ENCODE data around the gene ACLY. TPM values are rescaled to one million over a fixed set of nuclear protein-coding genes. Genes with fewer than 3 reads are reported as not detected.
A peak's percentile ranks its signal among the peaks of the same experiment; 100 is the strongest.
"Not testable (repeated sequence)": the region's sequence is repeated elsewhere in the genome, so short reads cannot be mapped to it uniquely, and the experiment has no call there.

Gene ACLY
- polyA plus RNA-seq, 1 donor: 52.7 TPM

DNA sequence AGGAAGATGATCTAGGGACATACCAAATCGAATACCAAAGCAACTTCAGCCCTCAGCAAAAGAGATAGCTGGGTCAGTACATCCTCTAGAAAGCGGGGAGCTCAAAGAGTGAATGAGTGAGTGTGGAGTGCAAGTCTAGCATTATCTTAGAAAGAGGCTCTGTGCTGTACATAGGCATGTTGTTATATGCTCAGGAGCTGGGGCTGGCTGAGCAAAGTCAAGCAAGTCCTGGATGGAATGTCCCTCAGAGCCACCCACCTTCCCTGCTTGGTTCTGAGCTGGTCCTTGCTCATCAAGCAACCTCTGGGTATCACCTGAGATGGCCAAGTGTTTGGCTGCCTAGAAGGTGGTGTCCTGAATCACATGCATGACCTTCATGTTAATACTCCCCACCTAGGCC is 48.7 kb downstream of the ACLY start:
- no peak for DNase-seq

DNA sequence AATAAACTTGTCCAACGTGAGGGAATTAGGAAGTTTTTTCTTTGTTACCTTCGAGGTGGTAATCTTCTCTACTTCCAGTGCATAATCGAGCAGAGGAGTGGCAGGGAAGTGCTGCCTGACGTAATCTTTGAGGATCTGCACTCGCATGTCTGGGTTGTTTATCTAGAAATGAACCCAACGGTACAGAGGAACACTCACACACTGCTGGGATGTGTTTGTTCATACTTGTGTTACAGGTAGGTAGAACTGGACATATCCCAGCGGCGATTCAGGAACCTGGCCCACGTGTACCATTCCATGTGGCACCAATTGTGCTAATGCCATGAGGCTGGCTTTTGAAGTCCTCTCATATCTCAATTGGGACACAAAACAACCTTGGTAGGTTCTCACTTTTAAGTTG is 49.3 kb downstream of the ACLY start:
- DNase-seq: no peak

DNA sequence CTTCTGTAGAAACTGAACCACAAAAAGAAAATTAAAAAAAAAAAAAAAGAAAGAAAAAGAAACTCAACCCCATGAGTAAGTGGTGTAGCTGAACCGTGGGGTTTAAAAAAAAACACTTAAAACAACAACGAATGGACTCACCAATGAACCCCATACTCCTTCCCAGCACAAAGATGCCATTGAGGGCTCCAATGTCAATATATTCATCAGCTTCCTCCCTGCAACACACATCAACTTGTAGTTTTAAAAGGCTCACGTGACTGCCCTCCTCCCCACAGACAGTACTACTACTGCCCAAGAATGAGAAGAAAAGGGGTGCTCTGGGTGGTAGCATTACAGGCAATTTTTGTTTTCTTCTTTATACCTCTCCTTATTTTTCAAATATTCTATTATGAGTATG is 50.2 kb downstream of the ACLY start:
- DNase-seq: no peak

DNA sequence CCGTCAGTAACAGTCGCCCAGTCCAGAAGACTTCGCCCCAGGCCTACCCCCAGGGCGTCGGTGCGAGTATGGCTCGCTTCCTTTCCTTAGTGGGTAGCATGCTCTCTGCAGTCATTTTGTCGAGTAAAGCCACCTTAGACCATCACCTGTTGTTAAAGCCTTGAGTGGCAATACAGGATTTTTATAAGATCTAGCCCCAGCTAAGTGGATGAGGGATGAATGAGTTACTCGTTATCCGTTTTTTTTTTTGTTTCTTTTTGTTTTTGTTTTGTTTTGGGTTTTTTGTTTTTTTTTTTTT is 53.2 kb downstream of the ACLY start:
- no peak for DNase-seq

DNA sequence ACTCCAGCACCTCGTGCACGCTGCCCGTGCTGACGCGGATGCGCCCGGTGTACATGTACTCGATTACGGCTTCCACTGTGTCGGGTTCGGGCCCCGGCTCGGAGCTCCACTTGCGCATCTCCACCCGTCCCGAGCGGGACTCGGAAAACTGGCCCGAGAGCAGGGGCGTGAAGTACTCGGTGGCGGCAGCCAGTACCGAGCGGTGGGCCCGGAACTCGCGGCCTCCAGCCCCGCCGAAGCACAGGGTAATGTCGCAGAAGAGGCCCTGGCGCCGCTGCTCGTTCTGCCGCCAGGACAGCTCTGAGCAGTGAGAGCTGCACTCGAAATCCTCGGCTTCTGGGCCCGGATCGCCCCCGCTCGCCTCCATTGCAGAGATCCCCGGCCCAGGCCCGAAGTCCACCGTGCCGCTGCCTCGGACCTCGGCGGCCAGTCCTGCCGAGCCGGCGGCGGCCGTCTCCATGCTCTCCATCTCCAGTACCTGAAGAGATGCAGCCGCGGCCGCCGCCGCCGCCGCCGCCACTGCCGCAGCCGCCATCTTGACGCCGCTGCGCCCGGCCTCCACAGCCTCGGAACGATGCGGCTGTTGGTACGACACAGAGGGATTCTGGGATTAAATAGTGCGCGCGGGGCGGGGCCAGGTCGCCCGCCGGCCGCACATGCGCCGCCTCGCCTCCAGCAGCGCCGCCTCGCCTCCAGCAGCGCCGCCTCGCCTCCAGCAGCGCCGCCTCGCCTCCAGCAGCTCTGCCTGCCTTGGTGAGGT is 53.7 kb downstream of the ACLY start, which contains the start of gene KLHL11:
Gene KLHL11 (minus strand): TSS at position 588 of the 760 bp plus-strand sequence. CDS start 53 bp downstream, at position 535.
- DNase-seq: peak; percentile 91

DNA sequence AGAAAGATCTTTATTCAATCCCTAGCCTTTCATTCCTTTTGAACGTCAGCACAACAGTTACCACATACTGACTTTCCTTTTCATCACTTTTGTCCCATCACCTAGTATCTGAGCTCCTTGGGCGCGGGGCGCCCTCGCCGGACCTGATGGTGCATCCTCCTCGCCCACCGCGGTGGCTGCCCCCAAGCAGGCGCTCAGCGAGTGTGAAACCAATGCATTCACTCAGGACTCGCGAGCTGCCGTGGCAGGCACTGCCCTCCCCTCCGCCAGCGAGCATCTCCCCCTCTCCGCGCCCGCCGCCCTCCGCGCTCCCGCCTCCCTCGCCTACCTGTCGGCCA is 54.3 kb downstream of the ACLY start:
- DNase-seq: no peak

DNA sequence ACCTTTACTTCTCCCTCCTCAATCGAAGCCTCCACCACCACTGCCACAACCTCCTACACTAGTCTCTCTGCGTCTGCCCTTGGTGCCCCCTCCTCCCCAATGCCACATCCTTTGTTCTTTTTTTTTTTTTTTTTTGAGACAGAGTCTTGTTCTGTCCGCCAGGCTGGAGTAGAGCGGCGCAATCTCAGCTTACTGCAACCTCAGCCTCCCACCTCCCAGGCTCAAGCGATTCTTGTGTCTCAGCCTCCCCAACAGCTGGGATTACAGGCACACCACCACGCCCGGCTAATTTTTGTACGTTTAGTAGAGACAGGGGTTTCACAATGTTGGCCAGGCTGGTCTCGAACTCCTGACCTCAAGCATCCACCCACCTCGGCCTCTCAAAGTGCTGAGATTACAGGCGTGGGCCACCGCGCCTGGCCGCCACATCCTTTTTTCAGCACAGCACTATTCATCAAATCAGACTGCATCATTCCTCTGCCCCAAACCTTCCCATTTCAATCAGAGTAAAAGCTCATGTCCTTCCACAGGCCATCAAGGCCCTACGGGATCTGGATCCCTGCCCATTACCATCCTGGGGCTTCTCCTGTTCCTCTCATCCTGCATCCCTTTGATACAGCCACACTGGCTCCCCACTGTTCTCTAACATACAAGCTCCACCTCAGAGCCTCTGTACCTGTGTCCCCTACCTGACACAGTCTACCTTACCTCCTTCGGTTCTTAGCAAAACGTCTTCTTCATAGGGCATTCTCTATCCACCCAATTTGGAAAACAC is 55.5 kb downstream of the ACLY start:
- DNase-seq: no peak

DNA sequence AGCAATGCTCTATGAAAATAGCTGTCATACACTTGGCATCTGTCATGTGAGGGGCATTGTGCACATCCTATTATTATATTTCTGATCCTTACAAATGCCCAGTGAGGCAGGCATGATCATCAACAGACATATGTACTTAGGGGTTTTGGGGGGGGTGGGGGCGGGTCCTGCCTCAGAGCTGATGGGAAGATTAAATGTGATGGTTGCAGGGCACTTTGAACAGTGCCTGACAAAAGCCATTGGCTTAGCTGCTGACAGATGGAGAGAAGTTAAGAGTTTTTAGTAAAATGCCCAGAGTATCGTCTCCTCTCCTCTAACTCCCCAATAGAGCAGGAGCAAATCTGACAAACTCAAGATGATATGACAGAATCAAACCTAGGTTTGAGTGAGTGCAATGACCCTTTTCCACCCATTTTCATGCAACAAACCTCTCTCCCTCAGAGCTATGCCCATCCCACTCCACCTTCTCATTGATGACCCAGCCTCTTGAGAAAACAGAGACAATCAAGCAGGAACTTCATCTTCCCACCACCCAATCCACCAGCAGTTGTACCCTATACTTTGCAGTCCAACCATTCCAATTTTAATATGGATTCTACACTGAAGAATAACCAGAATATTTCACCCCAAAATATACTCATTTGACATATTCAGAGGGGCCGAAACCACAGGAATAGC is 58.4 kb downstream of the ACLY start:
- DNase-seq: no peak

DNA sequence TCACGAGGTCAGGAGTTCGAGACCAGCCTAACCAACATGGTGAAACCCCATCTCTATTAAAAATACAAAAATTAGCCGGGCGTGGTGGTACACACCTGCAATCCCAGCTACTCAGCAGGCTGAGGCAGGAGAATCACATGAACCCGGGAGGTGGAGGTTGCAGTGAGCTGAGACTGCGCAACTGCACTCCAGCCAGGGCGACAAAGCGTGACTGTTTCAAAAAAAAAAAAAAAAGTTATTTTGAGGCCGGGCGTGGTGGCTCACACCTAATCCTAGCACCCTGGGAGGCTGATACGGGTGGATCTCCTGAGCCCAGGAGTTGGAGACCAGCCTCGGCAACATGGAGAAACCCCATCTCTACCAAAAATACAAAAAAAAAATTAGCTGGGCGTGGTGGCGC is 67.4 kb downstream of the ACLY start:
- not testable (repeated sequence) for DNase-seq

DNA sequence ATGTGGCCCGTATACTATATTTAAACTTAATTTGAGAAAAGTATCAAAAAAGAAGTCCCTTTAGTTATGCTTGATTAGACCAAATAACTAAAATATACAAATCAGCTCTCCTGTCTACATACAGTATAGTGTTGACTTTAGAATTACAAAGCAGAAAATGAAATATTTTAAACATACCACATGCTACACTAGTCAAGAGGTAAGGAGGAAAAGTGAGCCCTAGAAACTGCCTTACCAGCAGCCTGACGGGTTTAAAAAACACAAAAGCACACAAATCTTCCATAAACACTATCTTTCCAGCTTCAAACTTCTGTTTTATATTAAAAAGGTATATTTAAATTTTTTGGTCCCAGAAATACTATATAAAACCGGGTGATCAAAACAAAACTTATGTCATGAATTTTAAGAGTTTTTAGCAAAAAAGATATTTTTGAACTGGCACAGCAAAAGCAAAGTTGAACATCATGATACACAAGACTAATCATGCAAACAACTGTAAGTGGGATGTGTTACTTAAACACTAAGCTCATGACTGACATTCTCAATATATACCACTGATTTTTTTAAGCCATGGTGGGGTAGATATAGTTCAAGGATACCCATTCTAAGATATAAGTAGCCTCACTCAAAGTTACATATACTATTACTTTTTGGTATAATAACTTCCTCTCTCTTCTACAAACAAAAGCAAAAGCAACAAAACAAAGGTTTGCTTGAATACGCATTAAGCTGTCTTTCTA is 69.3 kb downstream of the ACLY start:
- no peak for DNase-seq

DNA sequence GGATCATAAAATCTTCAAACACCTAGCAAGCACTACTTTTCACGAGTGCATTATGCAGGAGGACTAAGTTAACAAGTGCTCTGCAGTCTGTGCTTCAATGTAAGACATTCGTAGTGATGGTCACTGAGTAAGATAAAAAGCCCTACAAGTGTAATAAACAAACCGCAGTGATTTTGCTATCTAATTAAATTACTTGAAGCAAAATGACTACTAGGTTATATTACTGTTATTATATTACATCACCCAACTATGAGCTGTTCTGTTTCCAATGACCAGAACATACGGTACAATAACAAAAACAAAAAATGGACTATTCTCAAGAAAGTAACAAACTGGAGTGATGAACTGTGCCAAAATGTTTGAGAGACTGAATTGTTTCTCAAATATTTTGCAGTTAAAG is 70.0 kb downstream of the ACLY start:
- DNase-seq: no peak

DNA sequence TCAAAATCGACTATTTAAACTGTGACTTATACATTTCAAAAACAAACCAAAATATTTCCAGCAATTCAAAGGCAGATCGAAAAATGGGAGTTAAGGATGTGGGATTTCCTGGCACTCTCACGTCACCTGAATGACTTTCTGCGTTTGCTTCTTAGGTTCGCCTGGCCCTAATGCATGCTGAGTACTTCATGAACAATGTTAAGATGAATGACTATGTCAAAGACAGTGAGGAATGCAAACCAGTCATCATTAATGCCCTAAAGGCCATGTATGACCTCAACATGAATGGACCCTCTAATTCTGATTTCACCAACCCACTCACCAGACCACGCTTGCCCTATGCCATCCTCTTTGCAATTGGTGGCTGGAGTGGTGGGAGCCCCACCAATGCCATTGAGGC is 73.8 kb downstream of the ACLY start:
- no peak for DNase-seq

DNA sequence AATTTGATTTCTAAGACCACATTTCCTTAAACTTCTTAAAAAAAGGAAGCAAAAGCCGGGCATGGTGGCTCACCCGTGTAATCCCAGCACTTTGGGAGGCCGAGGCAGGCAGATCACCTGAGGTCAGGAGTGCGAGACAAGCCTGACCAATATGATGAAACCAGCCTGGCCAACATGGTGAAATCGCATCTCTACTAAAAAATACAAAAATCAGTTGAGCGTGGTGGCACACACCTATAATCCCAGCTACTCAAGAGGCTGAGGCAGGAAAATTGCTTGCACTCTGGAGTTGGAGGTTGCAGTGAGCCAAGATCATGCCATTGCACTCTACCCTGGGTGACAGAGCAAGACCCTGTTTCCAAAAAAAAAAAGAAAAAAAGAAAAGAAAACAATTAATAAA is 78.0 kb downstream of the ACLY start:
- not testable (repeated sequence) for DNase-seq

DNA sequence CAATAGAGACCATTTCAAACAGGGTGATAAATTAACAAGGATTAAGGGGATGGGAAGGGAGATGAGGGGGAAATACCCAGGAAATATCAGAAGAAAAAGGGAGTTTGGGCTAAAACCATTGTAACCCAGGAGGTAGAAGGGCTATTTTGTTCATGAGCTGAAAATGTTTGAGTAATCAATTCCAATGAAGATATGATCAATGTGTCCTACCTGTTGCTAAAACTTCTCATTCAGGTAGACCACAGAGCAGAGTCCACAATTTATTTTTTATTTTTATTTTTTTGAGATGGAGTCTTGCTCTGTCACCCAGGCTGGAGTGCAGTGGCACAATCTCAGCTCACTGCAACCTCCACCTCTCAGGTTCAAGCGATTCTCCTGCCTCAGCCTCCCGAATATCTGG is 79.3 kb downstream of the ACLY start:
- DNase-seq: not testable (repeated sequence)

DNA sequence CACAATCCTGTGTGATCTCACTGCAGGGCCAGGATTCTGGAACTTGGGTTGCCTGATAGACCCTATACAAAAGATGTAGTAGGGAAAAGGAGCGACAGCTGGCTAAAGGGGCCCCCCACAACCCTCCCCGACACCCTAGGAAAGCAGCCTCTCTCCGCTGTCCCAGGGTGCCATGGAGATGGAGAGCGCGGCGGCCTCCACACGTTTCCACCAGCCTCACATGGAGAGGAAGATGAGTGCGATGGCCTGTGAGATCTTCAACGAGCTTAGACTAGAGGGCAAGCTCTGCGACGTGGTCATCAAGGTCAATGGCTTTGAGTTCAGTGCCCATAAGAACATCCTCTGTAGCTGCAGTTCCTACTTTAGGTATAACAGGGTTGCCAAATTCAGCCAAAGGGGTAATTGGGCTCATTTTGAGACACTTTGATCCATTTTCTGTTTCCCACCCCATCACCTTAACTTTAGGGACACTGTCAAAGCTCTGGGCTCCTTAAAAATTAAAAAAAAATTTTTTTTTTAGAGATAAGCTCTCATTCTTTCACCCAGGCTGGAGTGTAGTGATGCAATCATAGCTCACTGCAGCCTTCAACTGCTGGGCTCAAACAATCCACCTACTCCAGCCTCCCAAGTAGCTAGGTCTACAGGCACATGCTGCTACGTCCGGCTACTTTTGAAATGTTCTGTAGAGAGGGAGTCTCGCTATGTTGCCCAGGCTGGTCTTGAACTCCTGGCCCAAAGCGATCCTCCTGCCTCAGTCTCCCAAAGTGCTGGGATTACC is 80.8 kb downstream of the ACLY start, which contains the start of gene KLHL10:
Gene KLHL10 (plus strand): TSS at position 65 of the 778 bp plus-strand sequence. CDS start 108 bp downstream, at position 173.
- DNase-seq: no peak

DNA sequence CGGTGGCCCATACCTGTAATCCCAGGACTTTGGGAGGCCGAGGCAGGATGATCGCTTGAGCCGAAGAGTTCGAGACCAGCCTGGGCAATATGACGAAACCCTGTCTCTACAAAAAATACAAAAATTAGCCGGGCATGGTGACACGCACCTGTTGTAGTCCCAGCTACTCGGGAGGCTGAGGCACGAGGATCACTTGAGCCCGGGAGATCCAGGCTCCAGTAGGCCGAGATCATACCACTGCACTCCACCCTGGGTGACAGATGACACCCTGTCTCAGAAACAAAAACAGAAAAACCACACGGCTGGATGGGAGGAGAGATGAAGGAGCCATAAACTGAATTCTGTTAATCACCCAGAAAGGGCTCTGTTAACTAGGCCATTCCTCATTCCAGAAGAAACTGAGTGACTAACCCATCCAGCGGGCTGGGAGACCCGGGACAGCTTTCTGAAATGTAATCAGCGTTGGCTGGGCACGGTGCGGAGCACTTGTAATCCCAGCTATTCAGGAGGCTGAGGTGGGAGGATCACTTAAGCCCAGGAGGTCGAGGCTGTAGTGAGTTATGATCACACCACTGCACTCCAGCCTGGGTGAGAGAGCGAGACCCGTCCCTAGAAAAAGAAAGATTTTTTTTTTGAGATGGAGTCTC is 82.1 kb downstream of the ACLY start:
- DNase-seq: no peak

DNA sequence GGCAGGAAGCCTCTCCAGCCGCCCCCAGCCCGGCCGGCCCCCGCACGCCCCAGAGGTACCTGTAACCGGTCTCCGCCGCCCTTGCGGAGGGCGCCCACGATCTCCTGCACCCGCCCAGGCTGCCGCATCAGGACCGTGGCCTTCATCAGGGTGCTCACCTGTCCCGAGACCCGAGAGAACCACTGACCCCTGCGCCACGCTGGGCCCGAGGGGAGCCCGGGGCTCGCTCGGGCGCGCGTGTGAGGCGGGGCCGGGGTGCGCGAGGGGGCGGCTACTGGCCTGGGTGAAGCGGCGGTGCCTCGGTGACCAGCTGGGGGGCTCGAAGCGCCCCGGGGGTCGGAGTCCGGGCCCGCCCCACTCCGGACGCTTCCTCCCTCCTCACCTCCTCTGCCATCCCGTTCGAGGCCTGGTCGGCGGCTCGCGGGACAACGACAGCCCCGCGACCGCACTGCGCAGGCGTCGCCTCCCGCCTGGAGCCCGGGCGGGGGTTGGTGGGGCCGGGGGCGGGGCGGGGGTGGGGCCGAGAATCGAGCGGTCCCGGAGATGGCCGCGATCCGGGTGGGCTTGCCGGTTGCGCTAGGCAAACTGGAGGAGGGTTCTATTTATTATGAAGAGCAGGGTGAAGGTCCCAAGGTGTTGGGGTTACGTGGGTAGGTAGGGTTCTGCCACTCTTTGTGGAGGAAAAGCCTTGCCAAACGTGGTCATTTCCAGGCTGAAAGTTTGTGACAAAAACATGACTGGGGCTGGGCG is 82.8 kb downstream of the ACLY start, which contains the start of gene NT5C3B:
Gene NT5C3B (minus strand): TSS at position 433 of the 750 bp plus-strand sequence. CDS start 39 bp downstream, at position 394.
- peak; percentile 50 for DNase-seq

DNA sequence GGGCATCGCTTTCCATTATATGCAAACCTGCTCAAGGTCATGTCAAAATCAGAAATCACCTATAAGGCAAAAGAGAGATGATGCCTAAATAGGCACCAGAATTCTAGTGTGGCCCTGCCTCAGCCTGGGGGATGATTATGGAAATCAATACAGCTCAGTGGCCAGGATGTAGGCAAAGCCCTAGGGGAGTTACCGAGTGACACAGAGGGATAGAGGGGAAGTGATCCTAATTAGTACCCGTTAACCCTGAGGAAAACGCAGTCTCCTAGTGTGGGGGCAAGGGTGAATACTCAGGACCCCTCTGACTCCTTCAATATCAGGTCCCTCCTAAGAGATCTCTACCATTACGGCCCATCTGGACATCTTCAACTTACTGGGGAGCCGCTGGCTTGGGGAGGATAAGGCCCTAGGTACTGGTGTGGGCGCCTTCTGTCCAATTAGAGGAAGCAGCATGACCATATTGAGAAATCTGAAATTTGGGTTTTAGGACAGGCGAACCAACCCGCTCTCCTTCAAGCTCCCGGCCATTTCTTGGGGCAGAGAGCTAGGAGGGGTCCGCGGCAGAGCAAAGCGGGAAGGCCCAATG is 83.4 kb downstream of the ACLY start:
- DNase-seq: no peak

DNA sequence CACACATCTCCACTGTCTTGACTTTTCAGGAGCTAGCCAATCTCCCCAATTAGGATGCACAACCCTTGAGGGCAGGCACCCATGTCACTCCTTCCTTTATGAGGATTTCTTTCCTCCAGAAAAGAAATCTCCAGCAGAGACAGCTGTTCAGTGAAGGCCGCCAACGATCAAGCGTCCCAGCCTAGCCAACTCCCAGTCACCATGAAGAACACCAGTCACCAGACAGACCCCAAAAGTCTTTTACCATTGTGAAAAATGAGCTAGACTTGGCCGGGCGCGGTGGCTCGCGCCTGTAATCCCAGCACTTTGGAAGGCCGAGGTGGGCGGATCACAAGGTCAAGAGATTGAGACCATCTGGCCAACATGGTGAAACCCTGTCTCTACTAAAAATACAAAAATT is 88.8 kb downstream of the ACLY start:
- not testable (repeated sequence) for DNase-seq

DNA sequence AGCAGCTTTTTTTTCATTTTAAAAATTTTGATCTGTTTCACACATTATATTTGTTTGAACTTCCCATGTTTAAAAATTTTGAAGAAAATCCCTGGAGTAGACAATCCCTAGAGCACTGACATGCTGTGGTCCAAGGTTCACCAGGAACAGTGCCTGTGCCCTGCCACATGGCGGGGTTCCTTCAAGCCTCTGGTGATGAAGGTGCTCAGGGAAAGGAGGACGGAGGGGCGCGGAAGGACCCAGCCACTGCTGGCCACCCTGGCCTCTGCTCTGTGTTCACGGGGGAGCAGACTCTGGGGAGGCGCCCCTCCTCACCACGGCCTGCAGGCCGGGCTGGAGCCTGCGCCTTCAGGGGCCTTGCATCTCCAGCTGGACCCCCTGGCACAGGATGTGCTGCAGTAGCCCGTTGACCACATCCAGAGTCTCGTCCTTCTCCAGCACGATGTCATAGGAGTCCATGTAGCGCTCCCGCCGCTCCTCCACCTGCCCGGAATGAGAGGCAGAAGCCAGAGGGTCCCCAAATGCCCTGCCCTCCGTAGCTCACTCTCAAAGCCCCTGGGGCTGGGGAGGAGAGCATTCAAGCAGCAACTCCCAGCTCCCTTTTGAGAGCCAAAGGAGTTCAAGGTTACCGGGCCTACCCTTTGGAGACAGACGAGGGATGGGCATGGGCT is 93.4 kb downstream of the ACLY start:
- DNase-seq: no peak
